ENCODE measurements around the gene GBF1.

GRCh38 chr10:102384606-102385429 is 139.5 kb downstream of the GBF1 start:
- TF ChIP-seq CTCF (IDR thresholded peaks at IDR 0.05) (no peak), EZH2 (IDR thresholded peaks at IDR 0.05; ENCODE audit: borderline replicate concordance, insufficient read depth, low read depth, low read length, poor library complexity, severe bottlenecking) (no peak)
